ENCODE data around the gene ZNF561. TPM values are rescaled to one million over a fixed set of nuclear protein-coding genes. Genes with fewer than 3 reads are reported as not detected.
"Not testable (repeated sequence)": the region's sequence is repeated elsewhere in the genome, so short reads cannot be mapped to it uniquely, and the experiment has no call there.

ZNF561 gene
- total RNA-seq, 1 donor from 2014 or later = 31.6 TPM

- DNase-seq (ENCODE audit: extremely low read depth, low read depth, low spot score) = not testable (repeated sequence)
These were observed 38.8 kb downstream of the ZNF561 start for GRCh38 chr19:9582081-9582725.

GRCh38 chr19:9580728-9581127, 40.3 kb downstream of the ZNF561 start:
- no peak for DNase-seq (ENCODE audit: extremely low read depth, low read depth, low spot score)

- no peak for DNase-seq (ENCODE audit: extremely low read depth, low read depth, low spot score)
These were observed 50.8 kb downstream of the ZNF561 start for GRCh38 chr19:9570255-9570654.

- DNase-seq (ENCODE audit: extremely low read depth, low read depth, low spot score) = no peak
These were observed 54.3 kb downstream of the ZNF561 start for GRCh38 chr19:9566729-9567128.

- no peak for DNase-seq (ENCODE audit: extremely low read depth, low read depth, low spot score)
These were observed 54.9 kb downstream of the ZNF561 start for GRCh38 chr19:9565900-9566705.

Other genes starting within 250 kb of the ZNF561 start
- 14.9 and 15.1 TPM in 2 replicates for gene ZNF266, start 185.7 kb downstream of the ZNF561 start, total RNA-seq
- gene ZNF560, start 122.6 kb downstream of the ZNF561 start, total RNA-seq = 0.15 and 0.23 TPM in 2 replicates
- 8.8 and 9.1 TPM in 2 replicates for gene ZNF426, start 82.6 kb downstream of the ZNF561 start, total RNA-seq
- 20.5 and 22.6 TPM in 2 replicates for gene ZNF121, start 36.7 kb downstream of the ZNF561 start, total RNA-seq
- 20.7 and 26.7 TPM in 2 replicates for gene ZNF562, start 53.9 kb upstream of the ZNF561 start, total RNA-seq
- 5.1 and 23.7 TPM in 2 replicates for gene ZNF846, start 147.5 kb upstream of the ZNF561 start, total RNA-seq
- 22.1 and 27.5 TPM in 2 replicates for gene FBXL12, start 197.8 kb upstream of the ZNF561 start, total RNA-seq
- 578 and 765 TPM in 2 replicates for gene UBL5, start 206.7 kb upstream of the ZNF561 start, total RNA-seq
- 128 and 139 TPM in 2 replicates for gene PIN1, start 214.1 kb upstream of the ZNF561 start, total RNA-seq